Measurements from ENCODE around the gene XRCC1.
"Not testable (repeated sequence)": the region's sequence is repeated elsewhere in the genome, so short reads cannot be mapped to it uniquely, and the experiment has no call there.

The XRCC1 gene

DNA sequence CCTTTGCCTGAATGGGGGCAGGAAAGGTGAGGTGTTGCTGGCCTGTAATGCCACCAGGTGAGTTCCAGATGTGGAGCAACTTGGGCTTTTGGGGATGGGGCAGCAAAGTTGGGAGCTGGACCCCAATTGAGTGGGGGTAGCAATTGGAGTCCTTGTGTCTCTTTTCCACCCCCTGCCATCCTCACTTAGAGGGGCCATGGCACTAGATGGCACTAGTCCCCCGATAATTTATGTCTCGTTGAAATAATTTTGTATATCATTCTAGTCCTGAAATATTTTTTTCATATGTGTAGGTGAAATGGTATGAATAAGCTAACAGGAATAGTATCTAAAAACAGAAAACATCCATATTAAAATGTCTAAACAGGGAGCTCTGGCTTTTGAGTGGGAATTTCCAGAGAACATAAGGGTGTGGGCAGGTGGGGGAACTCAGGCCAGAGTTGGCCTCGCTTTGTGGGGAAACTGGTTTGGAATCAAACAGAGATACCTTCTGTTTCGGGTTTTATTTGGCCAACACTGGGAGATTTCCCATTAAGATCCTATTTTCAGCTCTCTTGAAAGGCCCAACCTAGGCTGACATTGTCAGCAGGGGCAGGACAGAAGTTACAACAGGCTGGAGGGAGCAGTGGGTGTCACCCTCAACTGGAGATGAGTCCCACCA lies 24.4 kb upstream of the XRCC1 start:
- no peak for DNase-seq

DNA sequence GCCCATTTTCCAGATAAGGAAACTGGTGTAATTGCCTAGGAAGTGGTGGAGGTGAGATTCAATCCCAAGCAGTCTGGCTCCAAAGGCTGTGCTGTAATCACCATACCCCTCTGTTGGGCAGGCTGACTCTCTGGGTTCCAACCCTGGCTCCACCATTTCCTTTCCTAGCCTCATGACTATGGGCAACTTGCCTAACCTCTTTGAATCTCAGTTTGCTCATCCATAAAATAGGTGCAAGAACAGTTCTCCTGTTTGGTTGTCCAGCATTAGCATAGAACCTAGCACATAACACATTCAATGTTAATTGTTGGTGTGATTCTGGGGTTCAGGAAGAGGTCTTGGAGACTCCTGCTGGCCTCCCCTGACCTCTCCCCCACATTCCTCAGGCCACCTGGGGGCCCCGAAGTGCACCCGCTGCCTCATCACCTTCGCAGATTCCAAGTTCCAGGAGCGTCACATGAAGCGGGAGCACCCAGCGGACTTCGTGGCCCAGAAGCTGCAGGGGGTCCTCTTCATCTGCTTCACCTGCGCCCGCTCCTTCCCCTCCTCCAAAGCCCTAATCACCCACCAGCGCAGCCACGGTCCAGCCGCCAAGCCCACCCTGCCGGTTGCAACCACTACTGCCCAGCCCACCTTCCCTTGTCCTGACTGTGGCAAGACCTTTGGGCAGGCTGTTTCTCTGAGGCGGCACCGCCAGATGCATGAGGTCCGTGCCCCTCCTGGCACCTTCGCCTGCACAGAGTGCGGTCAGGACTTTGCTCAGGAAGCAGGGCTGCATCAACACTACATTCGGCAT lies 23.3 kb upstream of the XRCC1 start:
- no peak for DNase-seq

DNA sequence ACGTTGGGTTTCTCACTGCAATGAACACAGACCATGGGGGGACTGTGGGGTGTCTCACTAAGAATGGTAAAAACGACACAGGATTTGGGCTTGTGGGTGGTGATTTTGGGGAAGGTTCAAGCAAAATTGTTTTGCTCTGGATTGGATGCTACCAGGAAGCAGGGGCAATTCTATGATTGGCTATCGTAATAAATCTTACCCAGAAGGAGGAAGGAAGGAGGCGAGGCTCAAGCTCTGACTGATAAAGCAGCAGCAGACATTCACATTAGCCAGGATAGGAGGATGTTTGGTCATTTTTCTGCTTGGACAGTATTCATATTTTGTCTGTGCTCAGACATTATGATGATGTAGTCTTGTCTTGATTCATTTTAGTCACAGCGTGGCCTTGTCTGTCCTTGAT lies 22.5 kb upstream of the XRCC1 start:
- no peak for DNase-seq

DNA sequence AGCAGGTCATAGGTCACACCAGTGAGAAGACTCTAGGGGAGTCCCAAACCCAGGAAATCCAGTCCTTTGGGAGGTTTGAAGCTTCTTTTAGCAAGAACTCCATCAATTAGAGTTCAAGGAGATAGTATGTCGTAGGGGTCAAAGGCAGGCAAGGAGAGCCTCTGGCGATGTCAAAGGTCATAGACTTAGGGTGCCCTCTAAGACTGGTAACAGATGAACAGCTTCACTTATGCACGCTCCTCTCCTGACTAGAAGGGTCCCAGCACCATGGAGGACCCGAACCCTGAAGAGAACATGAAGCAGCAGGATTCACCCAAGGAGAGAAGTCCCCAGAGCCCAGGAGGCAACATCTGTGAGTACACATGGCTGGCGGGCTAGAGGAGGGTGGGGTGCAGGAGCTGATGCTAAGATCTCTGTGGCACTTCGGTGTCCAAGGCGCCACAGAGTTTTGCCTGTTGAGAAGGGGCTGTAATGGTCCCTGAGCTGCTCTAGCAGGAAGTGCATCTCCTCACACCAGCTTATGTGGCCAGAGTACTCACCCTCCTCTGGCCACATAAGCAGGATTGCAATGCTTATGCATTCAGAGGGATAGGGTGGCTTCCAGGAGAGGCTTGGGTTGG lies 21.6 kb upstream of the XRCC1 start:
- DNase-seq: no peak

DNA sequence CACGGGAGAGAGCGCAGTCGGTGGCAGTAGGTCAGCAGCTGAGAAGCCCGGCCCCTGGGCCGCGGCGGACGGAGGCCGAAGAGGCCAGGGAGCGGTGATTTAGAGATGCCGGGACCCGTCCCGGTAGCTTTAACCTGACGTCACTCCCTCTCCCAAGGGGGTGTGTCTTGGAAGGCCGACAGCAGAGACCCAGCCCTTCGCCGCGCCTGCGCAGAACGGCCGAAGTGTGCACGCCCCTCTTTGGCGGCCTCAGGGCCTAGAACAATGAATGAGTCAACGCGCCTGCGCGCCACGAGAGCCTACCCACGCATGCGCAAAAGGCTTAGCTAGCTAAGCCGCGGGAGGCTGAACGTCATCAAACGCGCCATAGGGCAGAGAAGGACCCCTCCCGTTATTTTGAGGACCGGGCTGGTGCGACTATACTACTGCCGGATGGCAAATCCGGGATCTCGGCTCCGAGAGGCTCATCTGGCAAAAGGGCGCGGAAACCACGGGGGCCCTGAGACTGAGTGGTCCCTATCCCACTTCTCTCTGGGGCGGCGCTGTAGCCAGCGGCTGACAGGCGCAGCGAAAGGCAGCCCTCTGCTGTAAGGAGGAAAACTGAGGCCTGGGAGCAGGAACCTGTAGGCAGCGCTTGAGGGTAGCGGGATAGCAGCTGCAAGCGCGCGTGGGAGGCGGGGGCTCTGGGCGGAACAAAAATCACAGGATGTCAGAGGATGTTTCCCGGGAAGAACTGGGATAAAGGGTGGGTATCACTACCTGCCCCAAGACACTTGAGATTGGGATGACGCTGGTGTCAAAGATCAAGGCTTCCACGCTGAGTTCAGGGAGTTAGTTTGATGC lies 20.9 kb upstream of the XRCC1 start, which contains the start of the genes IRGQ and ZNF576:
TSS of gene IRGQ (minus strand) at position 136 of the 843 bp plus-strand sequence. CDS start 796 bp downstream, outside the sequence.
TSS of gene ZNF576 (plus strand) at position 597 of the 843 bp plus-strand sequence. CDS start 514 bp downstream, outside the sequence.
- peak; percentile 100 for DNase-seq

DNA sequence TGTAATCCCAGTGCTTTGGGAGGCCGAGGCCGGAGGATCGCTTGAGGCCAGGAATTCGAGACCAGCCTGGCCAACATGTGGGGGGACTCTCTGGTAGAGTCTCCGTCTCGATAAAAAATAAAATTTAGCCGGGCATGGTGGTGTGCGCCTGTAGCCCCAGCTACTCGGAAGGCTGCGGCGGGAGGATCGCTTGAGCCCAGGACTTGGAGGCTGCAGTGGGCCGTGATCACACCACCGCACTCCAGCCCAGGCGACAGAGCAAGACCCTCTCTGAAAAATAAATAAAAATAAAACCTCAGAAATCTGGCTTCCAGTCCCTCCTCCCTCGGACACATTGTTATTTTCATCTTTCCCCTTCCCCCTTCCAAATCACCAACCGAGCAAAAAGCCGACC lies 20.3 kb upstream of the XRCC1 start:
- no peak for DNase-seq

DNA sequence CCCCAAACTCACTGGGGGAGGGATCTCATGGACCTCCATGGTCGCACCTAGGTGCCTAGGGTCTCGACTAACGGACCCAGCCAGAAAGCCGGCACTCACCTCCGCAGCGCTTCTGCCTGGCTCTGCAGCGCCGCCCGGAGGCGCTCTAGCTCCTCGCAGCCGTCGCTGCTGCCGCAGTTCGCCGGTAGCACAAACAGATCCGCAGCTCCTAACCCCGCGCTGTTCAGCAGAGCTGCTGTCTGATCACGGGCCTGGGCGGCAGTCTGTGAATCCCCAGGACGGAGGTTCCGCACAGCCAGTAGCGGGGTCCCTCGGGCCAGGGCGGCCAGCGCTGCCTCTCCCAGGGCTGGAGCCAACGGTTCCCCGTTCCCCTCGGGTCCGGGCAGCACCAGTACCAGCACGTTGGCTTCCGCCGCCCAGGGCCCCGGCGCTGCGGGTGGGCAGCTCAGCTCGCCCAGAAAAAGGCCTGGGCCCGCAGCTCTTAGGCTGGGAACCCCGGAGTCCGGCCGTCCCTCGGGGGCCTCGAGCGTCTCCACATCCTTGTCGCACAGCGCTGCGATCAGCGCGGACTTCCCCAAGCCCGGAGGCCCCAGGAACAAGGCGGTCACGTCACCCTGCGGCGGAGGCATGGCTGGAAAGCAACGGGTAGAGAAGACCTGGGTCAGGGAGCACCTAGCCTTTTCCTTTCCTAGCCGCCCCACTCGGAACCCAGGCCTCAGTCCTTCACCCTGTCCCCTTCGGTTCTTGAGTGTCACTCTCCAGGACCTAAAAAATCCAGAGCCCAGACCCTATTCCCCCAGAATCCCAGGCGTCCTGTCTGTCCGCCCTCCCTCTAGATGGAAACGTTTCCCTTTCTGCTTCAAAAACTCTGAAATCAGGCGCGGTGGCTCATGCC lies 19.6 kb upstream of the XRCC1 start:
- peak; percentile 62 for DNase-seq

DNA sequence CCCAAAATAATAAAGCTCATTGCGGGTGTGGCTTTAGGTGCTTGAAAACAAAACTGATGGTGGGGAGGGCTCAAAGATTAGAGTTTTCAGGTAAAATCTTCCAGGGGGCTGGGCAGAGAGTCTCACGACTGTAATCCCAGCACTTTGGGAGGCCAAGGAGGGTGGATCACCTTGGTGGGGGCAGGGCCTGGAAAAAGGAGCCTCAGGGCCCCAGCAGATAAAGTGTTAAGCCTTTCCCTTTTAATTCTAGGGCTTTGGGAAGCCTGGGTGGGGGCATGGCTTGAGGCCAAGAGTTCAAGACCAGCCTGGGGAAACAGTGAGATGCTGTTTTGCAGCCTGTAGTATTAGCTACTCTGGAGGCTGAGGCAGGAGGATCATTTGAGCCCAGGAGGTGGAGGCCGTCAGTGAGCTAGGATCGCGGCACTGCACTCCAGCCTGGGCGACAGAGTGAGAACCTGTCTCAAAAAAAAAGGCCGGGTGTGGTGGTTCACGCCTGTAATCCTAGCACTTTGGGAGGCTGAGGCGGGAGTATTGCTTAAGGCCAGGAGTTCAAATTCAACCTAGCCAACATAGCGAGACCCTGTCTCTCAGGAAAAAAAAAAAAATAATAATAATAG lies 18.9 kb upstream of the XRCC1 start:
- no peak for DNase-seq

DNA sequence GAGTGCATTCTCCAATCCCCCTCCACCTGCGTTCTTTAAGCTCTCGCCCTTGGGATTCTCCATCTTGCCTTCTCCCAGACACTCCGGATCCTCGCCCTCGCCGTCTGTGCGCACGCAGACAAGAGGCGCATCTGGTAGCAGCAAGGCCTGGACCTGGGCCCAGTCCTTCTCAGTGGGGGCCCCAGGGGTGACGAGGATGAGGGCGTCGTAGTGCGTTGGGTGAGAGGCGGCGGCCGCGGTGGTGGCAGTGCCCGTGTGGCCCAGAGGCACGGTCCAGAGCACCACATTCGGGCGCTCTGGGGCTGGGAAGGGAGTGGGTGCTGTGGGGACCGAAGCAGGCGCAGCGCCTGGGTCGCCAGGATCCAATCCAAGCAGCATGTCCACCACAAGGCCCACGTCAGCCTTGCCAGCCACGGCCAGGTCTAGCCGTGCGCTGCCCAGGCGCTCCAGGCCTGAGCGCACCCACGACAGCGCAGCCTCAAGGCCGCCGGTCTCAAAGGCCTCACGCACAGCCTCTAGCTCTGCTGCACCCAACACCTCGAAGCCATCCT lies 17.5 kb upstream of the XRCC1 start:
- DNase-seq: no peak

DNA sequence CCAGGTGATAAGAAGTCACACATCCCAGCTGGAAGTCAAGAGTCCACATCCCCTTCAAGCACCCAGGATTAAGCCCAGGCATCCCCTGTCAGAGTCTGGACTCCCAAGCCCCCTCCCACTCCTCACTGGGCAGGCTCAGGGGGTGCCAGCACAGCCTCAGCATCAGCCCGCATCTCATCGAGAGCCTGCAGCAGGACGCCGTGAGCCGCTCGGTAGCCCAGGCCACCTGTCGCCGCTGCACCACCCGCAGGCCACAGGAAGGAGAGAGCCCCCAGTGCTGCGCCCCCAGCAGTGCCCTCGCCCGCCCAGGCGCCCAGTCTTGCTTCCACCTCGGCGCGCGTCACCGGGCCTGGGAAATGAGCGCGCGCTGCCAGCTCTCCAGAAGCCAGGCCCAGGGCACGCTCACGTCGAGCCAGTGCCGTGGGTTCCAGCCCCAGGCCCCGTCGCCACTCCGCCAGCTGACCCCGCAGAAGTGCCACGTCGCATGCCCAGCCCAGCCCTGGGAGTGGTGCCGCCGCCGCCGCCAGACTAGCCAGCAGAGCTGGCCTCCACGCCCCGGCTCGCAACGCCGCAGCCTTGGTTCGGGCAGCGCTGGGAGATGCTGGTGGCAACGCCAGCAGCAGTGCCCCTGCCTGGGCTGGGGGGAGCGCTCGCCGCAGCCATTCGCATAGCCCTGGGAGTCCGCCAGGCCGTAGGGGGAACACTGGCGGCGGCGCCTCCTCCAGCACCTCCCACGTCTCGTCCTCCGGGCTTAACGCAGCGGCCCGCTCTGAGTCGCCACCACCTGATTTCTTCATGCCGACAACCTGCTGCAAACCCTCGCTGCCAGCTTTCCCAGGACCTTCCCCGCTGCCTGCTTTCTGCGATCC lies 16.8 kb upstream of the XRCC1 start:
- no peak for DNase-seq

DNA sequence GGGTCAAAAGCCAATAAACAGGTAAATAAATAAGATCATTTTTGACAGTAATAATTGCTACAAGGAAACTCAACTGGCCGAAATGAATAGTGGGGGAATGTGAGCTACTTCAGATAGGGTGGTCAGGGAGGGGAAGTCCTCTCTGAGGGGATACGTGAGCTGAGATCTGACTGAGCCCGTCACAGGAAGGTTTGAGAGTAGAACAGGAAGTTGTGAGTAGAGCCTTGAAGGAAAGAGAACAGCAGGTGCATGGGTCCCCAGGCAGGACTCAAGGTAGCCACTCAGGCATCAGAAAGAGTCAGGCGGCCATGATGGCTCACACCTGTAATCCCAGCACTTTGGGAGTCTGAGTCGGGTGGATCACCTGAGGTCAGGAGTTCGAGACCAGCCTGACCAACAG lies 14.4 kb upstream of the XRCC1 start:
- no peak for DNase-seq

DNA sequence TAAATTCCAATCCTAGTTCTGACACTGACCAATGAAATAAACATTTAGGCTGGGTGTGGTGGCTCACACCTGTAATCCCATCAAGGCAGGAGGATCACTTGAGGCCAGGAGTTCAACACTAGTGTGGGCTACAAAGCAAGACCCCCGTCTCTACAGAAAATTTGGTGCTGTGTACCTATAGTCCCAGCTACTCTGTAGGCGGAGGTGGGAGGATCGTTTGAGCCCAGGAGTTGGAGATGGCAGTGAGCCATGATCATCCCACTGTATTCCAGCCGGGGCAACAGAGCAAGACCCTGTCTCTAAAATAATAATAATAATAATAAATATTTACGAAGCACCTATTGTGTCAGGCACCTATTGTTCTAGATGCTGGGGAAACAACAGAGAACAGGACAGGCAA lies 13.9 kb upstream of the XRCC1 start:
- no peak for DNase-seq

DNA sequence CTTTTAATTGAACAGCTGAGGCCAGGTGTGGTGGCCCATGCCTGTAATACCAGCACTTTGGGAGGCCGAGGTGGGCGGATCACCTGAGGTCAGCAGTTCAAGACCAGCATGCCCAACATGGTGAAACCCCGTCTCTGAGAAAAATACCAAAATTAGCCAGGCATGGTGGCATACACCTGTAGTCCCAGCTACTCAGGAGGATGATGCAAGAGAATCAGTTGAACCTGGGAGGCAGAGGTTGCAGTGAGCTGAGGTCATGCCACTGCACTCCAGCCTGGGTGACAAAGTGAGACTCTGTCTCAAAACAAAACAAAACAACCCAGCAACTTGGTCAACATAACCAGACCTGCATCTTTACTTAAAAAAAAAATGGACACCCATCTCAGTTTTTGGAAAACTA lies 11.7 kb upstream of the XRCC1 start:
- DNase-seq: not testable (repeated sequence)

DNA sequence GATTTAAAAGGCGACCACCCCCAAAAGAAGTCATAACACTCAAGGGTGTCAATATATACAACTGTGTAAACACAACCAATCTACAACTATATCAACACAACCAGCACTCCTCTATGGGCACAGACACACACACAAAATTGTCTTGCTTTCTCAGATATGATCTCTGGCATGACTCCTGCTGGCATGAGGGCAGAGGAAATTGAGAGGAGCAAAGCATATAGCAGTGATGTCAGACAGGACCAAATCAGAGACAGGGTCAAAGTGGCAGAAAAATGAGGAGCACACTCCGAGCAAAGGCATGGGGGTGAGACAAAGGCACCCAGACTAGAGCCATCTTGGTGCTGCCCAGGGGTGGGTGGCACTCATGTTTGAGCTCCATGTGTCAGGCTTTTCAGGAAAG lies 11.0 kb upstream of the XRCC1 start:
- DNase-seq: no peak

DNA sequence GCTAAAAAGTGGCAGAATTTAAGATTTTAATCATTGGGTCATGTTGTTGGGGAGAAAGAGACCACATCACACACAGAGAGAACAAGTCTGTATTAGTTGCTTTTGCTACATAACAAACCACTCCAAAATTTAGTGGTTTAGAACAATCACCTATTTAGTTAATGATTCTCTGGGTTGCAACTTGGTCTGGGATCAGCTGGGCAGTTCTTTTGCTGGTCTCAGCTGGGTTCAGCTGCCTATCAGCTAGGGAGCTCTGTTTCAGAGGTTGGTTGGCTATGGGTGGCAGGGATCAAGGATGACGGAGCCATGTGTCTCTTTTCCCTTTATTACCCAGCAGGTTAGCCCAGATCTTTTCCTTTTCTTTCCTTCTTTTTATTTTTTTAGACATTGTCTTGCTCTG lies 9.2 kb upstream of the XRCC1 start:
- DNase-seq: no peak

DNA sequence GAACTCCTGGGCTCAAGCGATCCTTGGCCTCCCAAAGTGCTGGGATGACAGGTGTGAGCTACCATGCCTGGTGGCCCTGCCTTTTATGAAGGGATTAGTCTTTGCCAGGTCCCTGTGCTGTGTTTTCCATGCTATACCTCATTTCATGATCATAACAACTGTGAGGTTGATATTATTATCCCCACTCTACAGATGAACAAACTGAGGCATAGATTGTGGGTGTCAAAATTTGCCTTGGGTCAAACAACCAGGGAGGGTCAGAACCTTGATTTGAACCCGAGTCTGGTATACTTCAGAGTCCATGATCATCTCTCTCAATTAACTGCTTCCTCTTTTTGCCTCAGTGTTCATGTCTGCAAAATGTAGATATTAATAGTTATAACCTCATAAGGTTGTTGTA lies 7.2 kb upstream of the XRCC1 start:
- DNase-seq: no peak

DNA sequence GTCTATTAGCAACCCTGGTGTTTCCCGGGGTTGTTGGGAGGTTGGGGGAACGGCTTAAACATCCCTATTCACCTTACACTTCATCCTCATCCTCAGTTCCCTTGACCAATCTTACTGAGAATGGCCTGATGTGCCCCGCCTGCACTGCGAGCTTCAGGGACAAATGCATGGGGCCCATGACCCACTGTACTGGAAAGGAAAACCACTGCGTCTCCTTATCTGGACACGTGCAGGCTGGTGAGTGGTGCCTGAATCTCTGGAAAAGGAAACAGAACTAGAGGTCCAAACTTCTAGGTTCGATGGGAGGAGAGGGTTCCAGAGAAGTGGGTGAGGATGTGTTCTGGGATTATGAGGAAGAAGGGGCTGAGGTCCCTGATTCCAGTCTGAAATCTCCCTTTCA lies 6.1 kb upstream of the XRCC1 start:
- DNase-seq: no peak

DNA sequence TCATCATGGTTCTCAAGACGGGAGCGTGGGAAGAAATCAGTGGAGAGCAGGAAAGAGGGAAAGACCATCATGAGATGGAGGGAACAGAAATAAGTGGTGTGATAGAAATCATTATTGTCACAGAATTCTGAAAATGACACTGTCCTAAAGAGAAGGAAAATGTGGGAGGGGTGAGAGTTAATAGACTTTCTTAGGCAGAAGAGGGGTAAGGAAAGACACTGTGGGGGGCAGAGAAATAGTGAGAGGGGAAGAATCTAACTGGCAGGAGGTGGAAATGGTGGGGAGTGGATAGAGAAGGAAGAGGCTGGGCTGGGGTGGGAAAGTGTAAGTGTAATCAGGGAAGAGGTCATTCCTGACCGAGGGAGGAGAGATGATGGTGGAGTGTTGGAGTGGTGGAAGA lies 3.5 kb upstream of the XRCC1 start:
- DNase-seq: no peak

DNA sequence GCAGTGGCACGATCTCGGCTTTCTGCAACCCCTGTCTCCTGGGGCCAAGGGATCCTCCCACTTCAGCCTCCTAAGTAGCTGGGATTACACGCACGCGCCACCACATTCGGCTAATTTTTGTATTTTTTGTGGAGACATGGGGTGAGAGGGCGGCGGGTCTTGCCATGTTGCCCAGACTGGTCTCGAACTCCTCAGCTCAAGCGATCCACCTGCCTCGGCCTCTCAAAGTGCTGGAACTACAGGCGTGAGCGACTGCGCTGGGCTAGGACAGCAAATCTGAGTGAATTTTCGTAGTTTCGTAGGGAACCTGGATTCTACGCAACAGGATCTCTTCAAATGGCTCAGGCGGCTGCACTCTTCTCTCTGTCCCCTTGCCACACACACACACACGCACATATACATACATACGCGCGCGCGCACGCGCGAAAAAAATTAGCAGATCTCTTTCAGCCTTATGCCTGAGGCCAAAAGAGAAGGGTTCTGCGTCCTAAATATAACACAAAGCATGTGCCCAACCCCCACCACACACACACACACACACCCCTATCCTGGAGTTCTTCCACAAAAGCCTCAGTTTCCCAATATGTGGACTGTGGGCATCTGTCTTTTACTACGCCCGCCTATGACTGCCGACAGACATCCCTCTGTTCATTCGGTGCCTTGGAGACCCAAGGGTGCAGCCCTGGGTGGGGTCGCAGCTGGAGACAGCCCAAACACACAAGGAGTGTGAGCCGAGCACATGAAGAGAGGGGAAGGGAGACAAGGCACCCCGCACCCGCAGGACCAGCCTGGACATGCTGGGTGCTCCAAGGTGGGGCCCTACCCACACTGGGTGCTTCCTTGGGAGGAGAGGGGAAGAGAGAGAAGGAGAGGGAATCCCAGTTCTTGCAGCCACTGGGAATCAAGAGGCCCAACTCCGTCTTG lies 890 bp upstream of the XRCC1 start:
- DNase-seq: no peak
